Body of pancreas (tissue), 4 donors: ENCODE data around the gene RCAN3. TPM values are rescaled to one million over a fixed set of nuclear protein-coding genes. Genes with fewer than 3 reads are reported as not detected.
"Not testable (repeated sequence)": the region's sequence is repeated elsewhere in the genome, so short reads cannot be mapped to it uniquely, and the experiment has no call there.

Experiments used
- ATAC-seq: fragments of 150-250 bp; one replicate; pipeline ENCODE4 v1.9.1; 2016
- DNase-seq, 4 donors: peaks; one replicate each; pipeline ENCODE4 v3.0.0-alpha.2; 2019
- H3K27ac ChIP-seq, 4 donors: fragments of 200-600 bp; sonication (generic); 1 replicate in 3 of 4; 2 replicates in 1 of 4; pipeline versions ENCODE4 v1.5.1 to v1.6.1; 2016 to 2019; ENCODE audit warnings: mild to moderate bottlenecking in 1 of 4, mixed read lengths in 1 of 4, moderate library complexity in 1 of 4
- H3K27me3 ChIP-seq, 2 donors: fragments of 200-600 bp; sonication (generic); one replicate each; pipeline ENCODE4 v1.6.0; 2016; ENCODE audit warnings: mild to moderate bottlenecking in 1 of 2
- H3K36me3 ChIP-seq, 2 donors: fragments of 200-600 bp; sonication (generic); replicated peaks in 1 of 2; 2 replicates each; pipeline ENCODE4 v1.5.1; 2016; ENCODE audit warnings: low read depth in 2 of 2; ENCODE audit not compliant: insufficient read depth in 1 of 2
- H3K4me1 ChIP-seq: fragments of 200-600 bp; sonication (generic); one replicate; pipeline ENCODE4 v1.6.0; 2016
- H3K4me3 ChIP-seq, 2 donors: fragments of 200-600 bp; sonication (generic); 1 replicate in 1 of 2; 2 replicates in 1 of 2; pipeline ENCODE4 v1.5.1; 2016 to 2019
- H3K9me3 ChIP-seq, 3 donors: fragments of 200-600 bp; sonication (generic); 1 replicate in 2 of 3; 2 replicates in 1 of 3; pipeline ENCODE4 v1.5.1; 2016
- CTCF ChIP-seq, 7 experiments: fragments of 450-650 bp in 4 of 7; fragments of 200-600 bp in 3 of 7; sonication (generic) in 3 of 7; IDR thresholded peaks; one replicate each; pipeline ENCODE4 v1.5.1; 2016 to 2019; ENCODE audit warnings: antibody characterized with exemption in 7 of 7
- POLR2A ChIP-seq, 3 donors: fragments of 450-650 bp; IDR thresholded peaks; one replicate each; pipeline ENCODE4 v1.6.1; 2016; ENCODE audit warnings: antibody characterized with exemption in 3 of 3, mild to moderate bottlenecking in 2 of 3
- WGBS, 2 donors: methylation state at CpG; one replicate each; pipeline ENCODE4 v1.1.5; 2017; 5-methylcytosine and 5-hydroxymethylcytosine counted together
- intact Hi-C: fragments of 100-400 bp; cut with DNase I; formaldehyde crosslinking; loops from one replicate; pipeline ENCODE4 v1.15.1; 2023
- total RNA-seq, 2 donors: library from RNA; depleted of rRNA; stranded (reverse); fragments of >200 nt; gene quantifications; one replicate each; pipeline ENCODE4 v1.1.0, GENCODE V29; 2016

Gene RCAN3
- total RNA-seq, 2 donors from 2014 or later = 14.0 to 32.3 TPM

DNA sequence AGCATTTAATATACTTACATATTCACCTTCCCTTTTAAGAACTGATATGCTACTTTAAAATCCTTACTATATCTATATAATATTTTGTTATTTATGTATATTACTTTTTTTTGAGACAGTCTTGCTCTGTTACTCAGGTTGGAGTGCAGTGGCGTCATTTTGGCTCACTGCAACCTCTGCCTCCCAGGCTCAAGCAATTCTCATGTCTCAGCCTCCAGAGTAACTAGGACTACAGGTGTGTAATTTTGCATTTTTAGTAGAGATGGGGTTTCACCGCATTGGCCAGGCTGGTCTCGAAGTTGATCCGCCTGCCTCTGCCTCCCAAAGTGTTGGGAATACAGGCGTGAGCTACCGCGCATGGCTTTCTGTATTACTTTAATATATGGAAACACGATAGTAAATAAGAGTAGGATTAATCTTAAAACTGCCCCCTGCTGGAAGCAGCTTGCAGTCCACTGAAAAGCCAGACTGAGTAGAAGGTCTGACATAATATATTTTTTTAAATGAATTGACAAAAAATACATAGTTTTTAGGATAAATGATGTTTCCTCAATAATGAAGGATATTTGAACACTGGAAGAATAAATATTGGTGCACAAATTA, 24.4 kb downstream of the RCAN3 start:
- DNase-seq (peak in 3 of 4 donors; percentile 32 to 63 (median 33)), ATAC-seq (no peak)

DNA sequence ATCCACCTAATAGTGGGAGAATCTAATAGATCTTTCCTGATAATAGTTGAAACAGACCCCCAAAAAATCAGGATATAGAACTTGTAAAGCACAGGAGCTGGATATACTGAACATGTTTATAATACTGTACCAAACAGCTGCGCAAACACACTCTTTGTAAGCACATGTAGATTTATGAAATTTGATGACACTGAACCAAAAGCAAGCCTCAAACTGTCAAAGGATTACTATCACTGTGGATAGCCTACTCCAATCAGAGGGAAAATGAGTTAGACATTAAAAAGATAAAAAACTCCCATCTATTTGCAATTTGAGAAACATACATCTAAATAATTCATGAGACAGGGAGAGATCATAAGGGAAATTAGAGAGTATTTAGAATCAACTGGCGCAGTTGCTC, 26.1 kb downstream of the RCAN3 start:
- 94 to 95% methylated on average over 2 of the region's 2 CpGs for WGBS, 2 donors
- ATAC-seq (no peak), DNase-seq (no peak)
- Histone ChIP-seq H3K9me3 (no peaks in the 10 kb centered on the region), H3K36me3 (no peaks in the 10 kb centered on the region), H3K27me3 (no peaks in the 10 kb centered on the region), H3K4me3 (no peak overlapping the region), H3K27ac (no peak overlapping the region), H3K4me1 (no peaks in the 10 kb centered on the region)
- intact Hi-C loops = no loop called here
- TF ChIP-seq POLR2A (IDR thresholded peaks at IDR 0.05) = no peak

More for the DNA sequence above, 24.4 kb downstream of the RCAN3 start:
- Histone ChIP-seq H3K4me1 (no peaks in the 10 kb centered on the region), H3K27ac (no peak overlapping the region), H3K9me3 (no peaks in the 10 kb centered on the region), H3K4me3 (no peak overlapping the region), H3K36me3 (no peaks in the 10 kb centered on the region), H3K27me3 (no peaks in the 10 kb centered on the region)
- TF ChIP-seq POLR2A (IDR thresholded peaks at IDR 0.05) (no peak), CTCF (IDR thresholded peaks at IDR 0.05) (peak in 6 of 7 experiments; percentile 42 to 58 (median 51))
- intact Hi-C loops = no loop called here
- 68 to 70% methylated on average over 8 of the region's 8 CpGs for WGBS, 2 donors

GRCh38 chr1:24529292-24529691, 26.7 kb downstream of the RCAN3 start:
- DNase-seq, H3K27ac ChIP-seq, H3K36me3 ChIP-seq, H3K9me3 ChIP-seq, H3K4me1 ChIP-seq, H3K27me3 ChIP-seq, intact Hi-C loops, ATAC-seq, H3K4me3 ChIP-seq: not testable (repeated sequence)
- WGBS, 2 donors = 92 to 93% methylated on average over 7 of the region's 7 CpGs

- H3K36me3 ChIP-seq = peaks cover 0 to 2% of the 10 kb centered on the region in 2 donors
- no peaks in the 10 kb centered on the region for H3K27me3 ChIP-seq
- DNase-seq (no peak), ATAC-seq (no peak)
- intact Hi-C loops = no loop called here
- 72 to 90% methylated on average over 21 of the region's 21 CpGs for WGBS, 2 donors
- no peak overlapping the region for H3K4me3 ChIP-seq
- no peak overlapping the region for H3K27ac ChIP-seq
- H3K9me3 ChIP-seq = no peaks in the 10 kb centered on the region
- TF ChIP-seq POLR2A (IDR thresholded peaks at IDR 0.05) = no peak
- TF ChIP-seq CTCF (IDR thresholded peaks at IDR 0.05) = no peak
- no peaks in the 10 kb centered on the region for H3K4me1 ChIP-seq
Measured at GRCh38 chr1:24535021-24535424, 32.4 kb downstream of the RCAN3 start.

DNA sequence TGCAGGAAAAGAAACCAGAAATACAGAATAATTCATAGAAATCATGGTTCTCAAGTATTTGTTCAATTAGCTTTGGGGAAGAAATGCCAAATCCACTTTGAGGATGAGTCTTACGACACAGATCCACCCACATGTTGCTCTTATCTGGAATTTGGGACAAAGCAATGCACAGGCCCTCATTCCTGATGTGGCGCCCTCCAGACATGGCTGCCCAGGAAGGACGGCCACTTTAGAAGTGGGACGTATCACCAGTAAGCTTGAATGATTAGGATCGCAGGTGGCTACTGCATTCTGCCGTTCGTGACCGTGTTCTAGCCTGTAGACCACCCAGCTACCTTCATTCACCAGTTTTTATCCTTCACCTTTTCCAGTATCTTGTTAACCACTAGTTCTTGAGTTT, 33.1 kb downstream of the RCAN3 start:
- no peaks in the 10 kb centered on the region for H3K9me3 ChIP-seq
- DNase-seq (no peak), ATAC-seq (no peak)
- H3K36me3 ChIP-seq = peaks cover 0 to 5% of the 10 kb centered on the region in 2 donors
- H3K27ac ChIP-seq = no peak overlapping the region
- no peaks in the 10 kb centered on the region for H3K27me3 ChIP-seq
- TF ChIP-seq POLR2A (IDR thresholded peaks at IDR 0.05) = no peak
- TF ChIP-seq CTCF (IDR thresholded peaks at IDR 0.05) = no peak
- H3K4me1 ChIP-seq = peaks cover 5% of the 10 kb centered on the region
- no peak overlapping the region for H3K4me3 ChIP-seq
- 92% methylated on average over 8 of the region's 8 CpGs for WGBS, 2 donors
- intact Hi-C loops = no loop called here

DNA sequence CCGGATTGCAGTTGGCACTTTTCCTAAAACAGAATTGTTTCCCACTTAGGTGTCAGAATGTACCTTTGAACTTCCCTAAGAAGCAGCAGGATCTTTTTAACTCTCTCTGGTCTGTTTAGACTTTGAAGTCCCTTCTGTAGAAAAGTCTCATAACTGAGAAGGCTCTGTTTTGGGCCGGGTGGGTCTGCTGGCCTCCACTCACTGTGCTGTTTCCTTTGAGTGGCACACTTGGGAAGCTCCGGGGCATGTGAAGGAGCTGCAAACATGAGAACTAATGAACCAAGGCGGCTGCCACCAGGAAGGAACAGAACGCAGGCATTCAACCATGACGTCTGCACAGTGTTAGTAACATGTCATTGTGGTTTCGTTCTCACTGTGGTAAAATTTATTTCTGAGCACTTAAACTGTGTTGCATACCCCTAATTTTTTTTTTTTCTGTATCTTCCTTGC, 33.8 kb downstream of the RCAN3 start:
- H3K4me1 ChIP-seq = peaks cover 11% of the 10 kb centered on the region
- no peak overlapping the region for H3K4me3 ChIP-seq
- H3K27ac ChIP-seq = no peak overlapping the region
- H3K36me3 ChIP-seq = peaks cover 0 to 5% of the 10 kb centered on the region in 2 donors
- H3K27me3 ChIP-seq = no peaks in the 10 kb centered on the region
- H3K9me3 ChIP-seq = no peaks in the 10 kb centered on the region
- intact Hi-C loops = no loop called here
- ATAC-seq = no peak
- DNase-seq = peak in 1 of 4 donors; percentile 39
- TF ChIP-seq POLR2A (IDR thresholded peaks at IDR 0.05) (no peak), CTCF (IDR thresholded peaks at IDR 0.05) (no peak)
- WGBS, 2 donors = 57 to 80% methylated on average over 7 of the region's 7 CpGs
